GM21360 (cell line): ENCODE results near the gene TBC1D22A.

ENCODE experiments used
- ATAC-seq: cut with Tn5 transposase; IDR thresholded peaks from one replicate; pipeline ENCODE4 v1.9.1; 2021; ENCODE audit warnings: mild to moderate bottlenecking, moderate library complexity; ENCODE audit not compliant: unreplicated experiment

Gene TBC1D22A

GRCh38 chr22:47201996-47202818 is 439.8 kb downstream of the TBC1D22A start:
- ATAC-seq, result no peak

- ATAC-seq, result no peak
Measured at GRCh38 chr22:47202819-47203553, 440.5 kb downstream of the TBC1D22A start.

- no peak for ATAC-seq
Measured at GRCh38 chr22:47203554-47203991, 441.1 kb downstream of the TBC1D22A start.

- no peak for ATAC-seq
Measured at GRCh38 chr22:47204002-47204979, 441.8 kb downstream of the TBC1D22A start.

- ATAC-seq, result no peak
Measured at GRCh38 chr22:47205081-47205491, 442.6 kb downstream of the TBC1D22A start.

GRCh38 chr22:47205554-47205953 is 443.1 kb downstream of the TBC1D22A start:
- no peak for ATAC-seq

GRCh38 chr22:47206164-47206563 is 443.7 kb downstream of the TBC1D22A start:
- ATAC-seq, result no peak

GRCh38 chr22:47206666-47207218 is 444.3 kb downstream of the TBC1D22A start:
- no peak for ATAC-seq

GRCh38 chr22:47207387-47207786 is 444.9 kb downstream of the TBC1D22A start:
- no peak for ATAC-seq

GRCh38 chr22:47207846-47208554 is 445.6 kb downstream of the TBC1D22A start:
- ATAC-seq, result no peak

- no peak for ATAC-seq
Measured at GRCh38 chr22:47208630-47209029, 446.2 kb downstream of the TBC1D22A start.

GRCh38 chr22:47209040-47209514 is 446.6 kb downstream of the TBC1D22A start:
- ATAC-seq, result no peak

- no peak for ATAC-seq
Measured at GRCh38 chr22:47209547-47210023, 447.1 kb downstream of the TBC1D22A start.

GRCh38 chr22:47210112-47210657 is 447.7 kb downstream of the TBC1D22A start:
- no peak for ATAC-seq

GRCh38 chr22:47210686-47211085 is 448.2 kb downstream of the TBC1D22A start:
- no peak for ATAC-seq

GRCh38 chr22:47213571-47214230 is 451.3 kb downstream of the TBC1D22A start:
- ATAC-seq, result no peak

GRCh38 chr22:47215851-47216250 is 453.4 kb downstream of the TBC1D22A start:
- no peak for ATAC-seq

GRCh38 chr22:47218671-47219070 is 456.2 kb downstream of the TBC1D22A start:
- ATAC-seq, result no peak

GRCh38 chr22:47219789-47220188 is 457.3 kb downstream of the TBC1D22A start:
- no peak for ATAC-seq
